ENCODE results near the gene ACAA2. TPM values are rescaled to one million over a fixed set of nuclear protein-coding genes. Genes with fewer than 3 reads are reported as not detected.

Gene ACAA2
- total RNA-seq, 1 experiment from 2014 or later, result 18.2 TPM

GRCh38 chr18:49844903-49845302, 31.6 kb upstream of the ACAA2 start:
- no peaks in the 10 kb centered on the region for H3K9me2 ChIP-seq (ENCODE audit: insufficient read depth)
- TF ChIP-seq ELF1 (IDR thresholded peaks at IDR 0.05; ENCODE audit: borderline replicate concordance, low read depth) (no peak), SRF (IDR thresholded peaks at IDR 0.05; ENCODE audit: low read depth) (no peak), SIN3A (IDR thresholded peaks at IDR 0.05; ENCODE audit: low read depth) (no peak), EZH2 (IDR thresholded peaks at IDR 0.05) (no peak), RAD21 (IDR thresholded peaks at IDR 0.05; ENCODE audit: low read depth) (no peak), ZFX (IDR thresholded peaks at IDR 0.05) (no peak), ZBTB33 (IDR thresholded peaks at IDR 0.05; ENCODE audit: extremely low read depth, insufficient replicate concordance, low read length) (no peak), CTCF (IDR thresholded peaks at IDR 0.05 in 2 of 3, conservative IDR thresholded peaks at IDR 0.05 in 1 of 3; ENCODE audit: borderline replicate concordance in 1 of 3, insufficient read depth in 1 of 3, low read depth in 2 of 3, low read length in 2 of 3) (no peak), POLR2A (IDR thresholded peaks at IDR 0.05; ENCODE audit: borderline replicate concordance, extremely low read depth, insufficient read depth, insufficient read length) (no peak), CBX3 (IDR thresholded peaks at IDR 0.05; ENCODE audit: low read depth) (no peak), ATF3 (IDR thresholded peaks at IDR 0.05) (no peak), MAX (IDR thresholded peaks at IDR 0.05) (no peak), TCF7L2 (IDR thresholded peaks at IDR 0.05; ENCODE audit: borderline replicate concordance, extremely low read depth, insufficient read depth, insufficient read length) (no peak), REST (IDR thresholded peaks at IDR 0.05; ENCODE audit: low read depth) (no peak), POLR2AphosphoS5 (IDR thresholded peaks at IDR 0.05; ENCODE audit: low read depth, low read length) (no peak), CEBPB (IDR thresholded peaks at IDR 0.05; ENCODE audit: low read depth) (no peak), ZNF274 (IDR thresholded peaks at IDR 0.05; ENCODE audit: low read depth, low read length) (no peak), EZH2phosphoT487 (IDR thresholded peaks at IDR 0.05; ENCODE audit: borderline replicate concordance) (no peak)
- no peak overlapping the region for H3K4me3 ChIP-seq (replicated peaks in 1 of 2; ENCODE audit: low read depth in 1 of 2, low read length in 2 of 2)
- peaks cover 13 to 23% of the 10 kb centered on the region in 2 experiments for H3K4me1 ChIP-seq (ENCODE audit: control insufficient read depth in 1 of 2, insufficient read depth in 2 of 2, low read length in 2 of 2)
- no peak overlapping the region for H3K27ac ChIP-seq (ENCODE audit: low read depth, low read length)
- no peak for DNase-seq (ENCODE audit: low read depth, low spot score)
- intact Hi-C loops (cut with micrococcal nuclease), result no loop called here
- no peak for ATAC-seq
- RAD21 ChIA-PET (ENCODE audit: low non-redundant PET in 1 of 2, low total read pairs in 2 of 2, uncharacterized antibody in 2 of 2, unreplicated experiment in 2 of 2), result no interaction called here
- H2AFZ ChIP-seq (ENCODE audit: low read depth, low read length, poor library complexity, severe bottlenecking), result no peak overlapping the region
- POLR2A ChIA-PET, result no interaction called here
- H4K20me1 ChIP-seq (ENCODE audit: insufficient read depth), result no peaks in the 10 kb centered on the region
- CTCF ChIA-PET, result interaction anchor here (1.2 kb wide), 1 partner anchor 14 kb away, joined by 3 read pairs; no protein-coding TSS in a partner anchor
- no peak overlapping the region for H3K9ac ChIP-seq (ENCODE audit: low read length)
- H3K9me3 ChIP-seq (ENCODE audit: control insufficient read depth in 1 of 2, insufficient read depth in 1 of 2, low read depth in 1 of 2, low read length in 2 of 2), result no peaks in the 10 kb centered on the region
- H3K27me3 ChIP-seq (ENCODE audit: insufficient read depth, low read length), result no peaks in the 10 kb centered on the region
- no TSS peak for BruUV-seq (replicated peaks)
- H3K36me3 ChIP-seq (ENCODE audit: control insufficient read depth in 1 of 2, insufficient read depth in 2 of 2, low read length in 2 of 2), result peaks cover 3 to 10% of the 10 kb centered on the region in 2 experiments; a peak in 3 of 4 replicates
- H3K79me2 ChIP-seq (ENCODE audit: insufficient read depth, low read length), result no peaks in the 10 kb centered on the region
- no peak overlapping the region for H3K4me2 ChIP-seq (ENCODE audit: low read length)
